Large intestine (tissue), 3 donors: ENCODE results near the gene NUCB2. TPM values are rescaled to one million over a fixed set of nuclear protein-coding genes. Genes with fewer than 3 reads are reported as not detected.

Experiments
- DNase-seq, 2 donors: peaks; one replicate each; pipeline versions ENCODE4 v3.0.0 to v3.0.0-alpha.2; 2013
- H3K27ac ChIP-seq: one replicate; pipeline ENCODE4 v1.5.1; 2013; ENCODE audit warnings: low read length
- H3K27me3 ChIP-seq: 2 replicates; pipeline ENCODE4 v1.6.1; 2013; ENCODE audit warnings: low read length; ENCODE audit not compliant: control insufficient read depth, insufficient read depth
- H3K36me3 ChIP-seq: 2 replicates; pipeline ENCODE4 v1.6.1; 2013; ENCODE audit warnings: low read length; ENCODE audit not compliant: control insufficient read depth, insufficient read depth
- H3K4me1 ChIP-seq: one replicate; pipeline ENCODE4 v1.6.1; 2013; ENCODE audit warnings: low read length; ENCODE audit not compliant: control insufficient read depth, insufficient read depth
- H3K4me3 ChIP-seq: one replicate; pipeline ENCODE4 v1.5.1; 2013; ENCODE audit warnings: low read length
- H3K9me3 ChIP-seq: one replicate; pipeline ENCODE4 v1.6.1; 2013; ENCODE audit warnings: mild to moderate bottlenecking, low read depth, low read length, moderate library complexity; ENCODE audit not compliant: control insufficient read depth
- WGBS: methylation state at CpG from one replicate; pipeline ENCODE4 v1.1.5; 2013; ENCODE audit warnings: low lambda C conversion rate; ENCODE audit not compliant: insufficient coverage; 5-methylcytosine and 5-hydroxymethylcytosine counted together
- polyA plus RNA-seq: library from polyadenylated mRNA; unstranded; fragments of 120-200 nt; gene quantifications from one replicate; pipeline ENCODE4 v1.2.1, GENCODE V29; 2013

Gene NUCB2
- polyA plus RNA-seq, 1 donor, result 53.7 TPM

- Histone ChIP-seq H3K4me1 (peaks cover 12% of the 10 kb centered on the region), H3K27me3 (peaks cover 19% of the 10 kb centered on the region), H3K27ac (peak overlapping the region; percentile 90), H3K9me3 (peaks cover 2% of the 10 kb centered on the region), H3K36me3 (peaks cover 11% of the 10 kb centered on the region), H3K4me3 (peak overlapping the region; percentile 58)
- 0% methylated on average over 2 of the region's 69 CpGs for WGBS
- DNase-seq, result peak; percentile 84 to 94
Measured at GRCh38 chr11:17352950-17353820, 76.6 kb downstream of the NUCB2 start.

GRCh38 chr11:17353821-17354600, 77.5 kb downstream of the NUCB2 start:
- Histone ChIP-seq H3K27ac (peak overlapping the region; percentile 90), H3K4me3 (peak overlapping the region; percentile 58), H3K4me1 (peaks cover 12% of the 10 kb centered on the region), H3K27me3 (peaks cover 19% of the 10 kb centered on the region), H3K9me3 (peaks cover 2% of the 10 kb centered on the region), H3K36me3 (peaks cover 12% of the 10 kb centered on the region)
- WGBS, result 4% methylated on average over 4 of the region's 15 CpGs
- DNase-seq, result no peak

- H3K27me3 ChIP-seq, result peaks cover 19% of the 10 kb centered on the region
- peaks cover 12% of the 10 kb centered on the region for H3K4me1 ChIP-seq
- no peak overlapping the region for H3K4me3 ChIP-seq
- WGBS, result 50% methylated on average over 2 of the region's 3 CpGs
- H3K27ac ChIP-seq, result no peak overlapping the region
- peaks cover 16% of the 10 kb centered on the region for H3K36me3 ChIP-seq
- peak; percentile 37 to 63 for DNase-seq
- H3K9me3 ChIP-seq, result peaks cover 6% of the 10 kb centered on the region
Measured at GRCh38 chr11:17354601-17354991, 78.1 kb downstream of the NUCB2 start.

- no peak overlapping the region for H3K27ac ChIP-seq
- no peak overlapping the region for H3K4me3 ChIP-seq
- no peaks in the 10 kb centered on the region for H3K27me3 ChIP-seq
- no CpG with 5 or more reads among the region's 1 CpG for WGBS
- H3K9me3 ChIP-seq, result peaks cover 16% of the 10 kb centered on the region
- DNase-seq, result no peak
- H3K36me3 ChIP-seq, result peaks cover 60% of the 10 kb centered on the region
- no peaks in the 10 kb centered on the region for H3K4me1 ChIP-seq
Measured at GRCh38 chr11:17366495-17366894, 90.0 kb downstream of the NUCB2 start.

GRCh38 chr11:17368551-17368950, 92.0 kb downstream of the NUCB2 start:
- no CpG with 5 or more reads among the region's 3 CpGs for WGBS
- H3K4me1 ChIP-seq, result no peaks in the 10 kb centered on the region
- H3K9me3 ChIP-seq, result peaks cover 19% of the 10 kb centered on the region
- no peaks in the 10 kb centered on the region for H3K27me3 ChIP-seq
- peaks cover 78% of the 10 kb centered on the region for H3K36me3 ChIP-seq
- DNase-seq, result no peak
- no peak overlapping the region for H3K27ac ChIP-seq
- no peak overlapping the region for H3K4me3 ChIP-seq

- Histone ChIP-seq H3K4me1 (no peaks in the 10 kb centered on the region), H3K27me3 (no peaks in the 10 kb centered on the region), H3K9me3 (peaks cover 18% of the 10 kb centered on the region), H3K27ac (no peak overlapping the region), H3K4me3 (no peak overlapping the region), H3K36me3 (peaks cover 83% of the 10 kb centered on the region)
- DNase-seq, result no peak
Measured at GRCh38 chr11:17369094-17369493, 92.6 kb downstream of the NUCB2 start.

- no peak overlapping the region for H3K4me3 ChIP-seq
- H3K9me3 ChIP-seq, result peaks cover 18% of the 10 kb centered on the region
- no peak overlapping the region for H3K27ac ChIP-seq
- WGBS, result 83% methylated on average over 1 of the region's 2 CpGs
- peaks cover 90% of the 10 kb centered on the region for H3K36me3 ChIP-seq
- H3K27me3 ChIP-seq, result no peaks in the 10 kb centered on the region
- DNase-seq, result no peak
- H3K4me1 ChIP-seq, result no peaks in the 10 kb centered on the region
Measured at GRCh38 chr11:17369684-17370243, 93.2 kb downstream of the NUCB2 start.

GRCh38 chr11:17371614-17372013, 95.1 kb downstream of the NUCB2 start:
- peak in 1 of 2 donors; percentile 37 for DNase-seq
- whole genome bisulfite sequencing, result 0% methylated on average over 1 of the region's 3 CpGs
- H3K27ac ChIP-seq, result no peak overlapping the region
- H3K4me1 ChIP-seq, result no peaks in the 10 kb centered on the region
- no peak overlapping the region for H3K4me3 ChIP-seq
- no peaks in the 10 kb centered on the region for H3K27me3 ChIP-seq
- peaks cover 97% of the 10 kb centered on the region for H3K36me3 ChIP-seq
- H3K9me3 ChIP-seq, result peaks cover 18% of the 10 kb centered on the region

GRCh38 chr11:17375547-17375946, 99.0 kb downstream of the NUCB2 start:
- H3K27me3 ChIP-seq, result no peaks in the 10 kb centered on the region
- H3K4me3 ChIP-seq, result no peak overlapping the region
- no CpG with 5 or more reads among the region's 5 CpGs for WGBS
- no peak overlapping the region for H3K27ac ChIP-seq
- no peak for DNase-seq
- peaks cover 80% of the 10 kb centered on the region for H3K36me3 ChIP-seq
- no peaks in the 10 kb centered on the region for H3K4me1 ChIP-seq
- H3K9me3 ChIP-seq, result peaks cover 5% of the 10 kb centered on the region

GRCh38 chr11:17376493-17376892, 100.0 kb downstream of the NUCB2 start:
- H3K4me3 ChIP-seq, result no peak overlapping the region
- DNase-seq, result no peak
- no peaks in the 10 kb centered on the region for H3K4me1 ChIP-seq
- peaks cover 5% of the 10 kb centered on the region for H3K9me3 ChIP-seq
- H3K27ac ChIP-seq, result no peak overlapping the region
- WGBS, result 75% methylated on average over 2 of the region's 3 CpGs
- H3K36me3 ChIP-seq, result peaks cover 75% of the 10 kb centered on the region
- no peaks in the 10 kb centered on the region for H3K27me3 ChIP-seq
